Uterus (tissue), 4 donors: ENCODE results near the gene ZDHHC14. TPM values are rescaled to one million over a fixed set of nuclear protein-coding genes. Genes with fewer than 3 reads are reported as not detected.

Experiments
- DNase-seq, 2 donors: peaks; one replicate each; pipeline ENCODE4 v3.0.0-alpha.2; 2019 to 2020
- H3K27ac ChIP-seq, 2 donors: fragments of 200-600 bp; sonication (generic); 1 replicate in 1 of 2; 2 replicates in 1 of 2; pipeline ENCODE4 v1.5.1; 2016 to 2018
- H3K27me3 ChIP-seq, 2 donors: fragments of 200-600 bp; sonication (generic); one replicate each; pipeline ENCODE4 v1.5.1; 2018 to 2019; ENCODE audit warnings: control low read depth in 1 of 2
- H3K36me3 ChIP-seq, 2 donors: fragments of 200-600 bp; sonication (generic); one replicate each; pipeline ENCODE4 v1.5.1; 2019; ENCODE audit warnings: control low read depth in 1 of 2
- H3K4me1 ChIP-seq, 2 donors: fragments of 200-600 bp; sonication (generic); one replicate each; pipeline ENCODE4 v1.5.1; 2018 to 2019; ENCODE audit warnings: control low read depth in 1 of 2
- H3K4me3 ChIP-seq, 2 donors: fragments of 200-600 bp; sonication (generic); 1 replicate in 1 of 2; 2 replicates in 1 of 2; pipeline ENCODE4 v1.5.1; 2018 to 2019; ENCODE audit warnings: mild to moderate bottlenecking in 1 of 2
- H3K9me3 ChIP-seq, 2 donors: fragments of 200-600 bp; sonication (generic); one replicate each; pipeline ENCODE4 v1.5.1; 2019; ENCODE audit warnings: control low read depth in 1 of 2
- POLR2A ChIP-seq, 2 donors: fragments of 450-650 bp; IDR thresholded peaks; one replicate each; pipeline ENCODE4 v1.6.1; 2016; ENCODE audit warnings: antibody characterized with exemption in 2 of 2, mild to moderate bottlenecking in 1 of 2, moderate library complexity in 1 of 2
- intact Hi-C: fragments of 100-400 bp; cut with DNase I; formaldehyde crosslinking; loops from one replicate; pipeline ENCODE4 v1.15.1; 2023; ENCODE audit warnings: low total_unique reads
- total RNA-seq, 4 donors: library from RNA; depleted of rRNA in 3 of 4; stranded (reverse); fragments of >200 nt in 3 of 4; gene quantifications; one replicate each; pipeline versions ENCODE4 v1.1.0 to v1.2.4, GENCODE V29; 2014 to 2023
- TF ChIP-seq, protein P1 (sequence below), 4 experiments: fragments of 200-600 bp in 2 of 4; fragments of 450-650 bp in 2 of 4; sonication (generic) in 2 of 4; IDR thresholded peaks; one replicate each; pipeline ENCODE4 v1.5.1; 2016 to 2019; ENCODE audit warnings: antibody characterized with exemption in 4 of 4, mild to moderate bottlenecking in 2 of 4, moderate library complexity in 1 of 4
- donor health status: DM: yes; HTN: yes; CAD: no.

Gene ZDHHC14
- total RNA-seq, 4 donors from 2014 or later, result 5.6 to 28.3 (median 12.9) TPM

DNA sequence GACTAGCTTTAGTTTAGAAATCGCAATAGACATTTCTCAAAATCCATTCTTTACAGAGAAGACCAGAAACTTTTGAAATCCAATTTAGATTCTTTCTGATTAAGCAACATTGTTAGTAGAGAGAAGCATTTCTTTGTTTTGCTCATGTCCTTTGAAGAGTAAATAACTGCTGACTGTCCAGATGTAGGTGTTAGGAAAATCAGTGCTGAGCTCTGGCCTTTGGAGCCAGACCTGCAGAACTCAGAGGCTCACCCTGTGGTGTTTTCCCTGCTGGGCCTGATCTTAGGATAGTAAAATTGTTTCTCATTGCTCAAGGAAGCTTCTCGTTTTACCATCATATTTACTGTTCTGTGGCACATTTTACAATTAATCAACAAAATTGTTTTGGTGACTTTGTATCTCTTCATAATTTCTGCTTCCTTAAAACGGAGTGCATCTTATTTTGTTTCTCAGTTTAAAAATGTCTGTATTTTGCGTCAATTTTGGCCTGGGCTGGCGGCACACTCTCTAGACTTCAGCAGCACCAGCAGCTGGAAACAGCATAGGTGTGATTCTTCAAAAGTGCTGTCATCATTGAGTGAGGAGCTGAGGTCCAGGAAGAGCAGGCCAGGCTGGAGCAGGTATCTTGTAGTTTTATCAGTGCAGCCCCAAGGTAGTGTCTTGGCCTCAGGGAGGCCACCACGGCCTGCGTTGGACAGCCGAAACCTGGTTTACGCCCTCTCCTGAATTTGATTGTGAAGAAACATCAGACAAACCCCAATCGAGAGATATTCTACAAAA lies 8.3 kb upstream of the ZDHHC14 start:
- no peak for TF ChIP-seq POLR2A (IDR thresholded peaks at IDR 0.05)
- TF ChIP-seq, protein P1, sequence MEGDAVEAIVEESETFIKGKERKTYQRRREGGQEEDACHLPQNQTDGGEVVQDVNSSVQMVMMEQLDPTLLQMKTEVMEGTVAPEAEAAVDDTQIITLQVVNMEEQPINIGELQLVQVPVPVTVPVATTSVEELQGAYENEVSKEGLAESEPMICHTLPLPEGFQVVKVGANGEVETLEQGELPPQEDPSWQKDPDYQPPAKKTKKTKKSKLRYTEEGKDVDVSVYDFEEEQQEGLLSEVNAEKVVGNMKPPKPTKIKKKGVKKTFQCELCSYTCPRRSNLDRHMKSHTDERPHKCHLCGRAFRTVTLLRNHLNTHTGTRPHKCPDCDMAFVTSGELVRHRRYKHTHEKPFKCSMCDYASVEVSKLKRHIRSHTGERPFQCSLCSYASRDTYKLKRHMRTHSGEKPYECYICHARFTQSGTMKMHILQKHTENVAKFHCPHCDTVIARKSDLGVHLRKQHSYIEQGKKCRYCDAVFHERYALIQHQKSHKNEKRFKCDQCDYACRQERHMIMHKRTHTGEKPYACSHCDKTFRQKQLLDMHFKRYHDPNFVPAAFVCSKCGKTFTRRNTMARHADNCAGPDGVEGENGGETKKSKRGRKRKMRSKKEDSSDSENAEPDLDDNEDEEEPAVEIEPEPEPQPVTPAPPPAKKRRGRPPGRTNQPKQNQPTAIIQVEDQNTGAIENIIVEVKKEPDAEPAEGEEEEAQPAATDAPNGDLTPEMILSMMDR (IDR thresholded peaks at IDR 0.05), result no peak

DNA sequence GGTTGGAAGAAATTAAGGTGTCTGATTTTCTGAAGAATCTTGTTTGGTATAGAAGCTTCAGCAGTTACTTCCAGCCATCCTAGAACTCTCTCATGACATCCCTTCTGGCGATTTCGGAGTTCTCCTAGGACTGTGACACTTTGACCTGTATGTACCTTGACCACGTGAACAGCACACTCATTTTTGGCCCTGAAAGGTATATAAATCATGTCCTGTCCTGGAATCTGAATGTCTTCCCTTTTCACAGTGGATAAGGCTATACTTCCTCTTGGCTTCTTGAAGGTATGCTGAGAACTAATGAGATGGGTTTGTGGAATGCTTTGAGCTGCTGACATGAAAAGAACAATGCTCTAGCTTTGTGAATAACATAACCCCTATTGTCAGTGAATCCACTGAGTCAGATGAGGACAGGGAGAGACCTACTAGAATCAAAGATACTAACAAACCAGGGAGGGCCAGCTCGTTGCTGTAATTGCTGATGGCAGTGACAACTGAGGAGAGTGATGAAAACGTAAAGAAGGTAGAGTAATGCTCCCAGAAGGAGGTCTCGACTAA lies 6.0 kb upstream of the ZDHHC14 start:
- TF ChIP-seq, protein P1 (IDR thresholded peaks at IDR 0.05), result no peak
- no peak for TF ChIP-seq POLR2A (IDR thresholded peaks at IDR 0.05)
- Histone ChIP-seq H3K4me1 (peaks cover 0 to 4% of the 10 kb centered on the region in 2 donors), H3K27ac (no peak overlapping the region), H3K36me3 (no peaks in the 10 kb centered on the region), H3K27me3 (no peaks in the 10 kb centered on the region), H3K4me3 (no peak overlapping the region), H3K9me3 (no peaks in the 10 kb centered on the region)
- intact Hi-C loops, result no loop called here
- DNase-seq, result no peak

More for the DNA sequence above, 8.3 kb upstream of the ZDHHC14 start:
- no peak overlapping the region for H3K27ac ChIP-seq
- H3K36me3 ChIP-seq, result no peaks in the 10 kb centered on the region
- H3K9me3 ChIP-seq, result no peaks in the 10 kb centered on the region
- no peaks in the 10 kb centered on the region for H3K4me1 ChIP-seq
- intact Hi-C loops, result no loop called here
- H3K4me3 ChIP-seq, result no peak overlapping the region
- no peak for DNase-seq
- no peaks in the 10 kb centered on the region for H3K27me3 ChIP-seq

GRCh38 chr6:157376241-157376640 lies 4.7 kb upstream of the ZDHHC14 start:
- H3K4me1 ChIP-seq, result peaks cover 0 to 4% of the 10 kb centered on the region in 2 donors
- no peak overlapping the region for H3K27ac ChIP-seq
- DNase-seq, result no peak
- intact Hi-C loops, result no loop called here
- H3K9me3 ChIP-seq, result no peaks in the 10 kb centered on the region
- no peak overlapping the region for H3K4me3 ChIP-seq
- H3K36me3 ChIP-seq, result no peaks in the 10 kb centered on the region
- H3K27me3 ChIP-seq, result no peaks in the 10 kb centered on the region
- TF ChIP-seq POLR2A (IDR thresholded peaks at IDR 0.05), result no peak
- TF ChIP-seq, protein P1 (IDR thresholded peaks at IDR 0.05), result no peak

- Histone ChIP-seq H3K4me1 (peaks cover 0 to 4% of the 10 kb centered on the region in 2 donors), H3K36me3 (no peaks in the 10 kb centered on the region), H3K27ac (no peak overlapping the region), H3K9me3 (no peaks in the 10 kb centered on the region), H3K27me3 (no peaks in the 10 kb centered on the region), H3K4me3 (no peak overlapping the region)
- no peak for TF ChIP-seq POLR2A (IDR thresholded peaks at IDR 0.05)
- TF ChIP-seq, protein P1 (IDR thresholded peaks at IDR 0.05), result no peak
- intact Hi-C loops, result no loop called here
- DNase-seq, result no peak
Observed at GRCh38 chr6:157376706-157377230, 4.2 kb upstream of the ZDHHC14 start.
